AG09319 (cell line): ENCODE data around the gene DOK6.

Source experiments
- DNase-seq: peaks from one replicate; pipeline ENCODE4 v3.0.0-alpha.2; 2010; ENCODE audit warnings: low read depth; ENCODE audit errors: extremely low read depth
- CTCF ChIP-seq: IDR thresholded peaks from 2 replicates; pipeline ENCODE4 v1.5.1; 2011; ENCODE audit warnings: low read depth, mild to moderate bottlenecking, inconsistent platforms, low read length, moderate library complexity

DOK6 gene

GRCh38 chr18:69725009-69725408 lies 324.3 kb downstream of the DOK6 start:
- no peak for TF ChIP-seq CTCF
- DNase-seq = no peak

- DNase-seq = no peak
- TF ChIP-seq CTCF = no peak
Measured at GRCh38 chr18:69725855-69726508, 325.3 kb downstream of the DOK6 start.

DNA sequence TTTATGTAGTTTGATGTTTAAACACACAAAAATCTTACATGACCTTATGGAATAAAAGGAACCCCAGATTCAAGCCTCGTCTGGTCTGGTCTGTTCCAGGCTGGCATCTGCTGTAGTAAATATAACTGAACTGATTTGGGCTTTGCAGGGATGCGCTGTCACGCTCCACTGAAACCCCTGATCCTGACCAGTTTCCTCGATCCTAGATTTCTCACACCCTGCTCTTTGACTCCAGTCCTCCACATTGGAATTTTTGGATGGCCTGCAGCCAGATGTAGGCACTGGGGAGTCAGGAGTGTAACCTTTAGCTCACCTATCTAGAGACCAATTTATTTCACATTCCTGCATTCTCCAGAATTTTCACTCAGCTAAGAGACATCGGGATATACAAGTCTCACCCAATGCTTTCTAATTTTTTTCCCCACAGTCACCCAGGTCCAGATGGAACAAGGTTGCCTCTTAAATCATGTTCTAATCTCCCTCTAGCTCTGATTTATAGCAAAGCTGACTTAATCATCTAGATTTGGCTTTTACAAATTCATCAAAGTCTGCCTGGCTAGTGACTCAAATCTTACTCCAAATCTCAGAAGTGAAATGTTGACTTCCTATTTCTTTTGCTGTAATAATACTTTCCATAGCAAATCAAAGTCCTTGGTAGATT lies 327.4 kb downstream of the DOK6 start:
- TF ChIP-seq CTCF = no peak
- no peak for DNase-seq

DNA sequence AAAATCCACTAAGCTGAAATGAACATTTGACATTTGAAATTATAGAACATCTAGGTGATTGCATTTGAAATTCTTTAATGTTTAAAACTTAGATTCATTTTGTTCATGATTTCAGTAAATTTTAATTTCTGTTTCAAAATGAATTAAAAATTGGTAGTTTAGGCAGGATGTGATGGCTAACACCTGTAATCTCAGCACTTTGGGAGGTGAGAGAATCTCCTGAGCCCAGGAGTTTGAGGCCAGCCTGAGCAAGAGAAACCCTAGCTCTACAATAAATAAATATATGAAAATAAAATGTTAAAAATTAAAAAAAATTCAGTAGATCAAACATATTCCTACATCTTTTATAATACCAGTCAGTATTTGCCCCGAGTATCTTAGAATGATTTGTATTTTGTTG lies 330.0 kb downstream of the DOK6 start:
- no peak for DNase-seq
- no peak for TF ChIP-seq CTCF

GRCh38 chr18:69734536-69734935 lies 333.8 kb downstream of the DOK6 start:
- TF ChIP-seq CTCF = no peak
- no peak for DNase-seq

DNA sequence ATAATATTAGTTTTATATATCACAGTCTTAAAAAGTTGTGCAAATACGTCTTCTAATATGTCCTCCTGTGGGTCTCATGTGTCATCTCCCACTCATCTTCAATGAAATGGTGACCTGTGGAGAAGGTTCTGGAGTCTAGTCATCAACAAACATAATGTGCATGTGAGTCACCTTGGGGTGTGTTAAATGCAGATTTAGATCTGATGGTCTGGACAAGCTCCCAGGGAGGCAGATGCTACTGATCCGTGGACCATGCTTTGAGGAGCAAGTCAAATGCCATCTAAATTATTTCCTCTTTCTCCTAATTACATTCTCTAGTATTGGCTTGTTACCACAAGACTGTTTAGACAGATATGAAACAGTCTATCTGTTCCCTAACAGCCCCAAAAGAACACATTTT lies 336.0 kb downstream of the DOK6 start:
- TF ChIP-seq CTCF = no peak

DNA sequence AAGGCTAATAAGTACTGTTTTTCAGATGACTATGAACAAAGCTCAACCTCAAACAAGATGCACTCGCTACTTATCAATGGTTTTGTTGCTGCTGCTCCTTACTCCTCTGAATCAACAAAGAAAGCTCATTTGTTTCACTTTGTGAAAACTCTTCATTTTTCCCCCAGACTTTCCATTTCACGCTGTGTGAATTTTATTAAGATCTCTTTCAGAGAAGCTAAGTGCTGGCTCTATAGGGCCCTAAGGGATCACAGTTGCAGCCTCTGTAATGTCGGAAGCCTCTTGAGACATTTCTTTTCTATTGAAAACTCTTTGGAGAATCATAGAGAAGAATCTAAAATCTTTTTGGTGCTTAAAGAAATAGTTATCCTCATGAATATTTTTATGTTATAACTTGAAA lies 337.2 kb downstream of the DOK6 start:
- no peak for TF ChIP-seq CTCF
- DNase-seq = no peak

More for the DNA sequence above, 336.0 kb downstream of the DOK6 start:
- DNase-seq = no peak
